ENCODE measurements around the gene ZNF541.

Gene ZNF541, protein sequence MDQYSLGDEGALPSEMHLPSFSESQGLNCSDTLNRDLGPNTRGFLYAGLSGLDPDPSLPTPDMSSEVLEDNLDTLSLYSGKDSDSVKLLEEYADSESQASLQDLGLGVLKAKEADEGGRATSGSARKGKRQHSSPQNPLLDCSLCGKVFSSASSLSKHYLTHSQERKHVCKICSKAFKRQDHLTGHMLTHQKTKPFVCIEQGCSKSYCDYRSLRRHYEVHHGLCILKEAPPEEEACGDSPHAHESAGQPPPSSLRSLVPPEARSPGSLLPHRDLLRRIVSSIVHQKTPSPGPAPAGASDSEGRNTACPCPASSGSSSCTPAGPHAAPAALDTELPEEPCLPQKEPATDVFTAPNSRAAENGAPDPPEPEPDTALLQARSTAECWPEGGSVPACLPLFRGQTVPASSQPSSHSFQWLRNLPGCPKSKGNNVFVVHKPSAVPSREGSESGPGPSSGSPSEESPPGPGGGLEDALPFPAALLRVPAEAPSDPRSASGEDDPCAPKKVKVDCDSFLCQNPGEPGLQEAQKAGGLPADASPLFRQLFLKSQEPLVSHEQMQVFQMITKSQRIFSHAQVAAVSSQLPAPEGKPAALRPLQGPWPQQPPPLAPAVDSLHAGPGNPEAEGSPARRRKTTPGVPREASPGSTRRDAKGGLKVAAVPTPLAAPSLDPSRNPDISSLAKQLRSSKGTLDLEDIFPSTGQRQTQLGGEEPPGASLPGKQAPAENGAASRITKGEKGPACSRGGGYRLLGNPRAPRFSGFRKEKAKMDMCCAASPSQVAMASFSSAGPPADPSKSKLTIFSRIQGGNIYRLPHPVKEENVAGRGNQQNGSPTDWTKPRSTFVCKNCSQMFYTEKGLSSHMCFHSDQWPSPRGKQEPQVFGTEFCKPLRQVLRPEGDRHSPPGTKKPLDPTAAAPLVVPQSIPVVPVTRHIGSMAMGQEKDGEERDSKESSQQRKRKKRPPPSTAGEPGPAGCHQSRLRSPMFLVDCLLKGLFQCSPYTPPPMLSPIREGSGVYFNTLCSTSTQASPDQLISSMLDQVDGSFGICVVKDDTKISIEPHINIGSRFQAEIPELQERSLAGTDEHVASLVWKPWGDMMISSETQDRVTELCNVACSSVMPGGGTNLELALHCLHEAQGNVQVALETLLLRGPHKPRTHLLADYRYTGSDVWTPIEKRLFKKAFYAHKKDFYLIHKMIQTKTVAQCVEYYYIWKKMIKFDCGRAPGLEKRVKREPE (N-terminal part only)

DNA sequence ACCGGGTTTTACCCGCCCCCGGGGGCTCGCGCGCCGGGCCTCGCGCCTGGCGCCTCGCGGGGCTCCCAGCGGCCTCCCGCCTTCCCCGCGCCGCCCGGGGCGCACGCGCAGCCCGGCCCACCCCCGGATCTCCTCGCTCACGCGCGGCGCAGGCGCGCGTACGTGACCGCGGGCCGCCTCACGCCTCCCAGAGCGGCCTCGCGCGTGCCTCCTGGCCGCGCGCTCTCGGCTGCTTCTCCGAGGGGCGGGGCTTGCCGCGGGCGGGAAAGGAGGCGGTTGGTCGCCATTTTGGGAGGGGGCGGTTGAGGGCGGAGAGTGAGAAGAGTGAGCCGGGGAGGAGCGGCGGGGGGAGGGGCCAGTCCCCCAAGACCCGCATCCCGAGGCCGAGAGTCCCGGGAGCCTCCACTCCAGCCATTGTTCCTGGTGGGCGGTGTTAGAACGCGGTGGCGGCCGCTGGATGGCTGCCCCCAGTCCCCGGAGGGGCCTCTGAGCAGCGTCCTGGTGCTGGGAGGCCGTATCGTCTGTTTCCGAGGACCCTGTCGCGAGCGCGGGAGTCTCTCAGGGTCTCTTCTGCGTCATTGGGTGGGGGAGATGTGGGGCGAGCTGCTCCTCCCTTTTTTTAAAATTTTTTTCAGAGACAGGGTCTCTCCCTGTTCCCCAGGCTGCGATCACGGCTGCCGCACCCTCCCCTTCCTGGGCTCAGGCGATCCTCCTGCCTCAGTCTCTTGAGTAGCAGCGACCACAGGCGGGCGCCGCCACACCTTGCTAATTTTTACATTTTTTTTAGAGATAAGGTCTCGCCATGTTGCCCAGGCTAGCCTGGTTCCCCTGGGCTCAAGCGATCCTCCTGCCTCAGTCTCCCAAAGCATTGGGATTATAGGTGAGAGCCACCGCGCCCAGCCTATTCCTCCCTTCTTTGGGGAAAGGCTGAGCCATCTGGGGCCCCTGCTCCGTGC lies at the start of gene ZNF541:
ZNF541 (minus strand) TSS at position 78 of the 956 bp plus-strand sequence. CDS start 17,292 bp downstream, outside the sequence.
- H3K27me3 Mint-ChIP-seq (ENCODE audit: low read depth, poor library complexity), result peaks cover 8% of the 10 kb centered on the region
- H3K4me1 Mint-ChIP-seq, result peaks cover 16% of the 10 kb centered on the region
- TF ChIP-seq, protein P1, sequence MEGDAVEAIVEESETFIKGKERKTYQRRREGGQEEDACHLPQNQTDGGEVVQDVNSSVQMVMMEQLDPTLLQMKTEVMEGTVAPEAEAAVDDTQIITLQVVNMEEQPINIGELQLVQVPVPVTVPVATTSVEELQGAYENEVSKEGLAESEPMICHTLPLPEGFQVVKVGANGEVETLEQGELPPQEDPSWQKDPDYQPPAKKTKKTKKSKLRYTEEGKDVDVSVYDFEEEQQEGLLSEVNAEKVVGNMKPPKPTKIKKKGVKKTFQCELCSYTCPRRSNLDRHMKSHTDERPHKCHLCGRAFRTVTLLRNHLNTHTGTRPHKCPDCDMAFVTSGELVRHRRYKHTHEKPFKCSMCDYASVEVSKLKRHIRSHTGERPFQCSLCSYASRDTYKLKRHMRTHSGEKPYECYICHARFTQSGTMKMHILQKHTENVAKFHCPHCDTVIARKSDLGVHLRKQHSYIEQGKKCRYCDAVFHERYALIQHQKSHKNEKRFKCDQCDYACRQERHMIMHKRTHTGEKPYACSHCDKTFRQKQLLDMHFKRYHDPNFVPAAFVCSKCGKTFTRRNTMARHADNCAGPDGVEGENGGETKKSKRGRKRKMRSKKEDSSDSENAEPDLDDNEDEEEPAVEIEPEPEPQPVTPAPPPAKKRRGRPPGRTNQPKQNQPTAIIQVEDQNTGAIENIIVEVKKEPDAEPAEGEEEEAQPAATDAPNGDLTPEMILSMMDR (IDR thresholded peaks at IDR 0.05), result no peak
- no peaks in the 10 kb centered on the region for H3K9me3 Mint-ChIP-seq
- H3K27ac Mint-ChIP-seq, result no peak within 1 kb of the TSS
- DNase-seq, result no peak
- no peak within 1 kb of the TSS for H3K4me3 Mint-ChIP-seq
- no peaks in the 10 kb centered on the region for H3K36me3 Mint-ChIP-seq (ENCODE audit: low read depth)

DNA sequence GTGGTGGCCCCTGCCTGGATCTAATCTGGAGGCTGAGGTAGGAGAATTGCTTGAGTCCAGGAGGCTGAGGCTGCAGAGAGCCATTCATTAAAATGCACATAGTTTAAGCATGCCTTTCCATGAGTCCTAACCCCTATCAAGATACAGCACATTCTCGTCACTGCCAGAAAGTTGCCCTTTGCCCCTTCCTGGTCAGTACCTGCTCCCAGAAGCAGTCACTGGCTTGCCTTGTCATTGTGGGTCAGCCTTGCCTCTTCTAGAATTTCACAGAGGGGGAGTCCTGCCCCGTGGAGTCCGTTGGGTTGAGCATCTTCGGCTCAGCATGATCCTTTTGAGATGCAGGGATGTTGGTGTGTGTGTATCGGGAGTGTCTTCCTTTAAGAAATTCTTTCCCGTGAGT lies 46.8 kb upstream of the ZNF541 start:
- TF ChIP-seq, protein P1 (IDR thresholded peaks at IDR 0.05), result no peak
- no peaks in the 10 kb centered on the region for H3K9me3 Mint-ChIP-seq
- no peak for DNase-seq
- peak overlapping the region; percentile 12 for H3K4me3 Mint-ChIP-seq
- peaks cover 12% of the 10 kb centered on the region for H3K36me3 Mint-ChIP-seq (ENCODE audit: low read depth)
- H3K27ac Mint-ChIP-seq, result peak overlapping the region; percentile 89
- H3K27me3 Mint-ChIP-seq (ENCODE audit: low read depth, poor library complexity), result no peaks in the 10 kb centered on the region
- H3K4me1 Mint-ChIP-seq, result peaks cover 48% of the 10 kb centered on the region

DNA sequence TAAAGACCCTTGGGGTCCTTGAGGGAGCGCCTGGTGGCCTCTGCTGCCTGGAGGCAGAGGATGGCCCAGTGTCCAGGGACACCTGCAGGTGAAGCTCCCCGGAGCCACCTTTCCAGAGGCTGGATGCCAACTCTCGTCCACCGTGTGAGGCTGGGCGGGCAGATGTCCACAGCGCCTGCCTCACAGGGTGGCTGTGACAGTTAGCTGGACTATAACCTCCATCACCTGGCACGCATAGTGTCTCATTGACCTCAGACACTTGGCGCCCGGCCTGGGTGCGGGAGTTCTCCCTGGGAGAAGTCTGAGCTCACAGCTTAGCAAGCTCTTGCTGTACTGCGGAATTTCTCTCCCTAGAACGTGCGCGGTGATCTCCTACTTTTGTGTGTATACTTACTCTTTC lies 45.8 kb upstream of the ZNF541 start:
- Mint-ChIP-seq H3K9me3 (no peaks in the 10 kb centered on the region), H3K36me3 (ENCODE audit: low read depth) (peaks cover 12% of the 10 kb centered on the region), H3K4me3 (no peak overlapping the region), H3K4me1 (peaks cover 41% of the 10 kb centered on the region), H3K27ac (peak overlapping the region; percentile 42), H3K27me3 (ENCODE audit: low read depth, poor library complexity) (no peaks in the 10 kb centered on the region)
- DNase-seq, result no peak
- TF ChIP-seq, protein P1 (IDR thresholded peaks at IDR 0.05), result no peak

DNA sequence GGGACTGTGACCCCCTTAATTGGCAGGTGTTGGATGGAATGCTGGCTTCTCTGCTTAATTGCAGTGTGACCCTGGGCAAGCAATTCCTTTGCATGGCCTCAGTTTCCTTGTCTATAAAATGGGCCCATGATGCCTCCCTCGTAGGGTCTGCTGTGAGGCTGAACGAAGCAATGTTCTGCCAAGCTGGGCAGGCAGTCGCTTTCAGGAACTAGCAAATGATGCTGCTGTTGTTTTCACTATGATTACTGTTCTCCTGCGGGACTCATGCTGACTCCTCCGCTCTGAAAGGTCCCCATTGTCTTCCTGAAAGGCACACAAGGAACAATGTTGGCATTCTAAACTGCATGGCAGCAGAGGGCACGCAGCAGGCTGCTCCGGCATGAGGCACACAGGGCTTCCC lies 42.8 kb upstream of the ZNF541 start:
- Mint-ChIP-seq H3K36me3 (ENCODE audit: low read depth) (peaks cover 10% of the 10 kb centered on the region), H3K4me1 (peaks cover 55% of the 10 kb centered on the region), H3K9me3 (no peaks in the 10 kb centered on the region), H3K27me3 (ENCODE audit: low read depth, poor library complexity) (no peaks in the 10 kb centered on the region), H3K4me3 (no peak overlapping the region), H3K27ac (no peak overlapping the region)
- TF ChIP-seq, protein P1 (IDR thresholded peaks at IDR 0.05), result no peak
- no peak for DNase-seq

DNA sequence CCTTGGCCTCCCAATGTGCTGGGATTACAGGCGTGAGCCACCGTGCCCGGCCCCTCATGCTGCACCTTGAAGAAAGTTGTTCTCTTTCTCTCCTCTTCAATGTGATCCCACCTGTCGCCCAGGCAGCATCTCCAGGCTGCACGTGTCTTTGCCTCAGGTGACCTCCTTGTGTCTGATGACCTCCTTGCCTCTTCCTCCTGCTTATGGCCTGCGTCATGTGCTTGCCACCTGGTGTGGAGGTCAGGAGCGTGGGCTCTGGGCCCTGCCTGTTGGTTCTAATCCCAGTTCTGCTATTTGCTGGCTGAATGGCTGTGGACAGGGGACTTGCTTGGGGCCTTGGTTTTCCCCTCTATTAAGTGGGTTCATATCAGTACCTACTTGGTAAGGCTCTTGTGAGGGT lies 42.3 kb upstream of the ZNF541 start:
- Mint-ChIP-seq H3K27ac (peak overlapping the region; percentile 71), H3K4me3 (no peak overlapping the region)

More for the DNA sequence above, 42.3 kb upstream of the ZNF541 start:
- DNase-seq, result no peak
- Mint-ChIP-seq H3K36me3 (ENCODE audit: low read depth) (peaks cover 10% of the 10 kb centered on the region), H3K4me1 (peaks cover 55% of the 10 kb centered on the region), H3K9me3 (no peaks in the 10 kb centered on the region), H3K27me3 (ENCODE audit: low read depth, poor library complexity) (no peaks in the 10 kb centered on the region)
- TF ChIP-seq, protein P1 (IDR thresholded peaks at IDR 0.05), result no peak

All from nephron progenitor cell (in vitro differentiated cells).